ENCODE data around the gene KRTAP5-4.

GRCh38 chr11:1670905-1671371 is 49.0 kb upstream of the KRTAP5-4 start:
- TF ChIP-seq CTCF (IDR thresholded peaks at IDR 0.05), result no peak
- TF ChIP-seq ZFX (IDR thresholded peaks at IDR 0.05; ENCODE audit: borderline replicate concordance), result no peak
